Fibroblast of mammary gland (primary cell): ENCODE measurements around the gene DLST.

Experiments
- DNase-seq: peaks from one replicate; pipeline ENCODE4 v3.0.0-alpha.2; 2010; ENCODE audit warnings: low read depth
- H3K4me3 ChIP-seq: 2 replicates; pipeline ENCODE4 v1.5.1; 2011; ENCODE audit warnings: low read depth, mild to moderate bottlenecking, low read length, moderate library complexity; ENCODE audit not compliant: control insufficient read depth
- CTCF ChIP-seq: conservative IDR thresholded peaks from 2 replicates; pipeline ENCODE4 v1.5.1; 2011; ENCODE audit warnings: low read depth, low read length, inconsistent platforms; ENCODE audit not compliant: control insufficient read depth, insufficient read depth

The DLST gene

GRCh38 chr14:74892745-74893144, 11.0 kb downstream of the DLST start:
- no peak for DNase-seq
- no peak for TF ChIP-seq CTCF
- H3K4me3 ChIP-seq: no peak overlapping the region

GRCh38 chr14:74893614-74894091, 11.9 kb downstream of the DLST start:
- no peak for TF ChIP-seq CTCF
- DNase-seq: no peak
- no peak overlapping the region for H3K4me3 ChIP-seq

GRCh38 chr14:74896400-74896799, 14.7 kb downstream of the DLST start:
- no peak overlapping the region for H3K4me3 ChIP-seq
- TF ChIP-seq CTCF: no peak
- no peak for DNase-seq

GRCh38 chr14:74897642-74898041, 15.9 kb downstream of the DLST start:
- no peak for DNase-seq
- no peak for TF ChIP-seq CTCF
- no peak overlapping the region for H3K4me3 ChIP-seq

GRCh38 chr14:74898083-74898482, 16.4 kb downstream of the DLST start:
- no peak for TF ChIP-seq CTCF
- DNase-seq: no peak
- no peak overlapping the region for H3K4me3 ChIP-seq

- H3K4me3 ChIP-seq: no peak overlapping the region
- no peak for DNase-seq
- no peak for TF ChIP-seq CTCF
Observed at GRCh38 chr14:74898694-74899093, 17.0 kb downstream of the DLST start.

GRCh38 chr14:74902941-74903705, 21.4 kb downstream of the DLST start:
- no peak for TF ChIP-seq CTCF
- no peak for DNase-seq
- H3K4me3 ChIP-seq: no peak overlapping the region
